Adrenal gland (tissue), 5 donors: ENCODE results near the gene RGPD4.

Experiments used
- POLR2A ChIP-seq, 2 donors: fragments of 450-650 bp; IDR thresholded peaks; one replicate each; pipeline ENCODE4 v1.6.1; 2017; ENCODE audit warnings: antibody characterized with exemption in 2 of 2, mild to moderate bottlenecking in 2 of 2, moderate library complexity in 1 of 2
- TF ChIP-seq, protein P1 (sequence below), 6 experiments: fragments of 450-650 bp in 4 of 6; fragments of 200-600 bp in 2 of 6; sonication (generic) in 1 of 6; IDR thresholded peaks; 1 replicate in 5 of 6; 2 replicates in 1 of 6; pipeline versions ENCODE4 v1.5.1 to v1.8.0; 2016 to 2021; ENCODE audit warnings: antibody characterized with exemption in 6 of 6, mild to moderate bottlenecking in 2 of 6, moderate library complexity in 1 of 6
- donor health status: DM: no; HTN: no; CAD: no.

- TF ChIP-seq, protein P1, sequence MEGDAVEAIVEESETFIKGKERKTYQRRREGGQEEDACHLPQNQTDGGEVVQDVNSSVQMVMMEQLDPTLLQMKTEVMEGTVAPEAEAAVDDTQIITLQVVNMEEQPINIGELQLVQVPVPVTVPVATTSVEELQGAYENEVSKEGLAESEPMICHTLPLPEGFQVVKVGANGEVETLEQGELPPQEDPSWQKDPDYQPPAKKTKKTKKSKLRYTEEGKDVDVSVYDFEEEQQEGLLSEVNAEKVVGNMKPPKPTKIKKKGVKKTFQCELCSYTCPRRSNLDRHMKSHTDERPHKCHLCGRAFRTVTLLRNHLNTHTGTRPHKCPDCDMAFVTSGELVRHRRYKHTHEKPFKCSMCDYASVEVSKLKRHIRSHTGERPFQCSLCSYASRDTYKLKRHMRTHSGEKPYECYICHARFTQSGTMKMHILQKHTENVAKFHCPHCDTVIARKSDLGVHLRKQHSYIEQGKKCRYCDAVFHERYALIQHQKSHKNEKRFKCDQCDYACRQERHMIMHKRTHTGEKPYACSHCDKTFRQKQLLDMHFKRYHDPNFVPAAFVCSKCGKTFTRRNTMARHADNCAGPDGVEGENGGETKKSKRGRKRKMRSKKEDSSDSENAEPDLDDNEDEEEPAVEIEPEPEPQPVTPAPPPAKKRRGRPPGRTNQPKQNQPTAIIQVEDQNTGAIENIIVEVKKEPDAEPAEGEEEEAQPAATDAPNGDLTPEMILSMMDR (IDR thresholded peaks at IDR 0.05) = no peak
- no peak for TF ChIP-seq POLR2A (IDR thresholded peaks at IDR 0.05)
Observed at GRCh38 chr2:107804608-107805498, 21.8 kb upstream of the RGPD4 start.
